Cardiac fibroblast (primary cell): ENCODE measurements around the gene KCTD18.

Experiments
- DNase-seq, 2 donors: peaks; one replicate each; pipeline versions ENCODE4 v3.0.0 to v3.0.0-alpha.2; 2010; ENCODE audit warnings: low read depth in 2 of 2
- H3K4me3 ChIP-seq, 2 donors: replicated peaks in 1 of 2; 1 replicate in 1 of 2; 2 replicates in 1 of 2; pipeline ENCODE4 v1.5.1; 2011; ENCODE audit warnings: low read depth in 2 of 2, low read length in 2 of 2, mild to moderate bottlenecking in 2 of 2, moderate library complexity in 1 of 2
- CTCF ChIP-seq: IDR thresholded peaks from one replicate; pipeline ENCODE4 v1.5.1; 2011; ENCODE audit warnings: low read depth, mild to moderate bottlenecking, low read length, inconsistent platforms

The KCTD18 gene

DNA sequence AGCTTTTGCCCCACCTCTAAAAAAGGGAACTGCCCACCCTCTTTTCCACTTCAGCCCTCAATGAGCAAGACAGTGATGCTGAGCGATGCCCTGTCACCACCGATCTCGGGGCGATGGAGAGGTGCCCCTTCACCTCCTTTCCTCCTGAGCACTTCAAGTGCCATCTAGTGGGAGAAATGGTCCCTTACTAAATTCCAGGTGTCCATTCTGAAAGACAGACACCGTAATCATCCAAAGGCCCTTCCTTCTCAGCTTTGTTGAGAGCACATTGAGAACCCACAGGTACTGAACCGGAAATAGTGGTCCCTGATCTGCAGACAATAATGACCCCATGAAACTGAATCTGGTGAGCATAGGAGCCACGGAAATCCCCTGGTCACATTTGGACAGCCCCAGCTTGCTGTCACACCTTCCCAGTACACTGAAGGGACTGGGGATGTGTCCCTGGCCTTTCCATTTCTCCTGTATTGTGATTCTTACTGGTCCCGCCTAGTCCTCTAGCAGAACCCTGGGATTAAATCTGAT is 38.5 kb downstream of the KCTD18 start:
- no peak overlapping the region for H3K4me3 ChIP-seq
- TF ChIP-seq CTCF: peak; percentile 61
- DNase-seq: peak; percentile 38 to 52

DNA sequence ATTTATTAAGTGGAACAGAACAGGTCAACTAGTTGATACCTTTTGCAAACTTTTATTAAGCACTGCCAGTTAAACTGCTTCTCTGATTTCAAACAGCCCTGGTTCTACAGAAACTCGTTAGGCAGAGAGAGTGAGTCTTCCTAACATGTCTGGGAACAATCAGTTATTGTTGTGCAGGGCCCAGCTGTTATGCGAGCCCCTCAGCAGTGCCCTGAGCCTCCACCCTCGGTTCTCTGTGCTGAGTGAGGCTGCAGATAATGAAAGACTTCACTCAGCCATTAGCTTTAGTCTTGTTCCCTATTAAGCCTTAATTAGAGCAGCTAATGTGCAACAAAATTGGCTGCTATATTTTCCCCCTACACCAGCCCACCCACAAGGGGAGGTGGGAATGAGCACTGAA is 39.6 kb downstream of the KCTD18 start:
- TF ChIP-seq CTCF: no peak
- no peak for DNase-seq
- no peak overlapping the region for H3K4me3 ChIP-seq

- no peak for TF ChIP-seq CTCF
- DNase-seq: peak in 1 of 2 donors; percentile 61
- no peak overlapping the region for H3K4me3 ChIP-seq
These were observed 40.1 kb downstream of the KCTD18 start for GRCh38 chr2:200469708-200470211.

GRCh38 chr2:200467806-200468681 is 41.8 kb downstream of the KCTD18 start:
- DNase-seq: no peak
- TF ChIP-seq CTCF: no peak
- no peak overlapping the region for H3K4me3 ChIP-seq

- TF ChIP-seq CTCF: no peak
- no peak overlapping the region for H3K4me3 ChIP-seq
- peak; percentile 72 to 95 for DNase-seq
These were observed 43.1 kb downstream of the KCTD18 start for GRCh38 chr2:200466425-200467418.

- no peak overlapping the region for H3K4me3 ChIP-seq
- TF ChIP-seq CTCF: no peak
- DNase-seq: no peak
These were observed 46.4 kb downstream of the KCTD18 start for GRCh38 chr2:200463452-200463851.
